ENCODE measurements around the gene CCDC102A. TPM values are rescaled to one million over a fixed set of nuclear protein-coding genes. Genes with fewer than 3 reads are reported as not detected.

CCDC102A gene
- polyA plus RNA-seq, 1 donor from 2014 or later, result 15.1 TPM

- Mint-ChIP-seq H3K27me3 (no peaks in the 10 kb centered on the region), H3K4me3 (no peak overlapping the region), H3K27ac (no peak overlapping the region), H3K9me3 (no peaks in the 10 kb centered on the region), H3K4me1 (peaks cover 0 to 2% (median 0%) of the 10 kb centered on the region in 3 donors), H3K36me3 (peaks cover 6% of the 10 kb centered on the region)
These were observed 22.8 kb downstream of the CCDC102A start for GRCh38 chr16:57513371-57514102.

- peaks cover 6% of the 10 kb centered on the region for H3K36me3 Mint-ChIP-seq
- H3K4me3 Mint-ChIP-seq, result peak overlapping the region in 1 of 4 donors; percentile 47
- no peaks in the 10 kb centered on the region for H3K27me3 Mint-ChIP-seq
- H3K27ac Mint-ChIP-seq, result no peak overlapping the region
- no peaks in the 10 kb centered on the region for H3K9me3 Mint-ChIP-seq
- H3K4me1 Mint-ChIP-seq, result no peaks in the 10 kb centered on the region
These were observed 23.9 kb downstream of the CCDC102A start for GRCh38 chr16:57512296-57513001.

GRCh38 chr16:57510016-57510871 lies 26.1 kb downstream of the CCDC102A start:
- H3K9me3 Mint-ChIP-seq, result no peaks in the 10 kb centered on the region
- no peaks in the 10 kb centered on the region for H3K4me1 Mint-ChIP-seq
- H3K27me3 Mint-ChIP-seq, result peaks cover 9% of the 10 kb centered on the region
- no peak overlapping the region for H3K4me3 Mint-ChIP-seq
- peaks cover 2% of the 10 kb centered on the region for H3K36me3 Mint-ChIP-seq
- H3K27ac Mint-ChIP-seq, result no peak overlapping the region

- no peaks in the 10 kb centered on the region for H3K4me1 Mint-ChIP-seq
- peaks cover 15% of the 10 kb centered on the region for H3K27me3 Mint-ChIP-seq
- no peak overlapping the region for H3K4me3 Mint-ChIP-seq
- peaks cover 2% of the 10 kb centered on the region for H3K36me3 Mint-ChIP-seq
- H3K27ac Mint-ChIP-seq, result no peak overlapping the region
- H3K9me3 Mint-ChIP-seq, result no peaks in the 10 kb centered on the region
These were observed 27.0 kb downstream of the CCDC102A start for GRCh38 chr16:57509231-57509923.

GRCh38 chr16:57508035-57508425 lies 28.3 kb downstream of the CCDC102A start:
- Mint-ChIP-seq H3K36me3 (peaks cover 2% of the 10 kb centered on the region), H3K27me3 (peaks cover 21% of the 10 kb centered on the region), H3K4me3 (no peak overlapping the region), H3K27ac (no peak overlapping the region), H3K9me3 (no peaks in the 10 kb centered on the region), H3K4me1 (peaks cover 0 to 1% (median 0%) of the 10 kb centered on the region in 3 donors)

GRCh38 chr16:57507136-57508034 lies 29.0 kb downstream of the CCDC102A start:
- Mint-ChIP-seq H3K4me1 (peaks cover 0 to 1% (median 0%) of the 10 kb centered on the region in 3 donors), H3K27me3 (peaks cover 22% of the 10 kb centered on the region), H3K36me3 (peaks cover 2% of the 10 kb centered on the region), H3K9me3 (no peaks in the 10 kb centered on the region), H3K27ac (no peak overlapping the region), H3K4me3 (peak overlapping the region in 1 of 4 donors; percentile 39)

- H3K9me3 Mint-ChIP-seq, result no peaks in the 10 kb centered on the region
- peaks cover 0 to 3% (median 0%) of the 10 kb centered on the region in 3 donors for H3K4me1 Mint-ChIP-seq
- no peaks in the 10 kb centered on the region for H3K36me3 Mint-ChIP-seq
- no peak overlapping the region for H3K27ac Mint-ChIP-seq
- H3K4me3 Mint-ChIP-seq, result no peak overlapping the region
- peaks cover 22% of the 10 kb centered on the region for H3K27me3 Mint-ChIP-seq
These were observed 31.2 kb downstream of the CCDC102A start for GRCh38 chr16:57505169-57505568.

- no peaks in the 10 kb centered on the region for H3K36me3 Mint-ChIP-seq
- H3K9me3 Mint-ChIP-seq, result no peaks in the 10 kb centered on the region
- no peak overlapping the region for H3K27ac Mint-ChIP-seq
- peak overlapping the region in 1 of 4 donors; percentile 37 for H3K4me3 Mint-ChIP-seq
- peaks cover 22% of the 10 kb centered on the region for H3K27me3 Mint-ChIP-seq
- peaks cover 0 to 3% (median 0%) of the 10 kb centered on the region in 3 donors for H3K4me1 Mint-ChIP-seq
These were observed 31.9 kb downstream of the CCDC102A start for GRCh38 chr16:57504491-57504890.

GRCh38 chr16:57504001-57504400 lies 32.4 kb downstream of the CCDC102A start:
- Mint-ChIP-seq H3K36me3 (no peaks in the 10 kb centered on the region), H3K27me3 (peaks cover 22% of the 10 kb centered on the region), H3K4me1 (peaks cover 0 to 3% (median 0%) of the 10 kb centered on the region in 3 donors), H3K4me3 (peak overlapping the region in 1 of 4 donors; percentile 37), H3K9me3 (no peaks in the 10 kb centered on the region), H3K27ac (no peak overlapping the region)

- H3K9me3 Mint-ChIP-seq, result no peaks in the 10 kb centered on the region
- H3K36me3 Mint-ChIP-seq, result no peaks in the 10 kb centered on the region
- H3K27me3 Mint-ChIP-seq, result peaks cover 22% of the 10 kb centered on the region
- no peak overlapping the region for H3K27ac Mint-ChIP-seq
- peaks cover 0 to 3% (median 0%) of the 10 kb centered on the region in 3 donors for H3K4me1 Mint-ChIP-seq
- H3K4me3 Mint-ChIP-seq, result no peak overlapping the region
These were observed 33.0 kb downstream of the CCDC102A start for GRCh38 chr16:57503366-57503765.

GRCh38 chr16:57502048-57502775 lies 34.2 kb downstream of the CCDC102A start:
- no peaks in the 10 kb centered on the region for H3K36me3 Mint-ChIP-seq
- H3K4me1 Mint-ChIP-seq, result peaks cover 0 to 3% (median 0%) of the 10 kb centered on the region in 3 donors
- no peaks in the 10 kb centered on the region for H3K9me3 Mint-ChIP-seq
- no peak overlapping the region for H3K27ac Mint-ChIP-seq
- no peak overlapping the region for H3K4me3 Mint-ChIP-seq
- peaks cover 21% of the 10 kb centered on the region for H3K27me3 Mint-ChIP-seq

GRCh38 chr16:57501492-57501891 lies 34.9 kb downstream of the CCDC102A start:
- Mint-ChIP-seq H3K27me3 (peaks cover 19% of the 10 kb centered on the region), H3K36me3 (no peaks in the 10 kb centered on the region), H3K9me3 (no peaks in the 10 kb centered on the region)

GRCh38 chr16:57500578-57501111 lies 35.7 kb downstream of the CCDC102A start:
- H3K27me3 Mint-ChIP-seq, result peaks cover 17% of the 10 kb centered on the region
- no peak overlapping the region for H3K27ac Mint-ChIP-seq
- H3K36me3 Mint-ChIP-seq, result no peaks in the 10 kb centered on the region
- no peaks in the 10 kb centered on the region for H3K9me3 Mint-ChIP-seq
- no peak overlapping the region for H3K4me3 Mint-ChIP-seq
- peaks cover 0 to 3% (median 0%) of the 10 kb centered on the region in 3 donors for H3K4me1 Mint-ChIP-seq

More at GRCh38 chr16:57501492-57501891, 34.9 kb downstream of the CCDC102A start:
- Mint-ChIP-seq H3K4me3 (no peak overlapping the region), H3K4me1 (peaks cover 0 to 3% (median 0%) of the 10 kb centered on the region in 3 donors), H3K27ac (no peak overlapping the region)
